GM18520 (cell line): ENCODE measurements around the gene PDE7B.
"Not testable (repeated sequence)": the region's sequence is repeated elsewhere in the genome, so short reads cannot be mapped to it uniquely, and the experiment has no call there.

Experiments used
- ATAC-seq: cut with Tn5 transposase; IDR thresholded peaks from one replicate; pipeline ENCODE4 v1.9.1; 2021; ENCODE audit not compliant: unreplicated experiment

Gene PDE7B

DNA sequence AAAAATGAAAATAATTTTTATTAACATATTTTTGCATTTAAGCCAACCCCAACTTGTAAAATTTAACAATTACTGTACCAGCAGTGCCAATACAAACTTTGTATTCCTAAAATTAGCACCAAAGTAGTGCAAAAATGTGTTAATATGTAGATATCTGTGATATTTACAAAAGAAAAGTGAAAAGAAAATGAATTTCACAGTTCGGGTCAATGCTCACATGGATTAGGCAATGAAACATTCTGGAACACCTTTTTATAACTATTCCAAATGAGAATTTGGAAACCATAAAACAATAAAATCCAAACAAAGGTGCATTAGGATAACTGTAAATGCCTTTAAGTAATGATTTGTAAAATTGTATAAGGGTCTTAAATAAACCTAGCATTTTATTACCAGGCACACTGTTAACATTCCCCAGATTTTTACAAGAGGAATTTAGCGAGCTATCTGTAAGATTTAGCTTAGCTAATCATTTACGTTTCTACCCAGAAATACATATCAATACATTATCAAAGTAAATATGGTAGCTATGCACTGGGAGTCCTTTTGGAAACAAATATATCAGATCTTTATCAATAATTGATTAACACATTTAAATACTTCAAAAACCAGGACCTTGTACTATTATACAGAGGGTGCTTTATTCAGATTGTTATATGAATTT lies 286.4 kb downstream of the PDE7B start:
- no peak for ATAC-seq

DNA sequence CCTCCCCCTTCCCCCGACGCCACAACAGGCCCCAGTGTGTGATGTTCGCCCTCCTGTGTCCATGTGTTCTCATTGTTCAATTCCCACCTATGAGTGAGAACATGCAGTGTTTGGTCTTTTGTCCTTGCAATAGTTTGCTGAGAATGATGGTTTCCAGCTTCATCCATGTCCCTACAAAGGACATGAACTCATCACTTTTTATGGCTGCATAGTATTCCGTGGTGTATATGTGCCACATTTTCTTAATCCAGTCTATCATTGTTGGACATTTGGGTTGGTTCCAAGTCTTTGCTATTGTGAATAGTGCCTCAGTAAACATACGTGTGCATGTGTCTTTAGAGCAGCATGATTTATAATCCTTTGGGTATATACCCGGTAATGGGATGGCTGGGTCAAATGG lies 287.6 kb downstream of the PDE7B start:
- ATAC-seq = not testable (repeated sequence)

DNA sequence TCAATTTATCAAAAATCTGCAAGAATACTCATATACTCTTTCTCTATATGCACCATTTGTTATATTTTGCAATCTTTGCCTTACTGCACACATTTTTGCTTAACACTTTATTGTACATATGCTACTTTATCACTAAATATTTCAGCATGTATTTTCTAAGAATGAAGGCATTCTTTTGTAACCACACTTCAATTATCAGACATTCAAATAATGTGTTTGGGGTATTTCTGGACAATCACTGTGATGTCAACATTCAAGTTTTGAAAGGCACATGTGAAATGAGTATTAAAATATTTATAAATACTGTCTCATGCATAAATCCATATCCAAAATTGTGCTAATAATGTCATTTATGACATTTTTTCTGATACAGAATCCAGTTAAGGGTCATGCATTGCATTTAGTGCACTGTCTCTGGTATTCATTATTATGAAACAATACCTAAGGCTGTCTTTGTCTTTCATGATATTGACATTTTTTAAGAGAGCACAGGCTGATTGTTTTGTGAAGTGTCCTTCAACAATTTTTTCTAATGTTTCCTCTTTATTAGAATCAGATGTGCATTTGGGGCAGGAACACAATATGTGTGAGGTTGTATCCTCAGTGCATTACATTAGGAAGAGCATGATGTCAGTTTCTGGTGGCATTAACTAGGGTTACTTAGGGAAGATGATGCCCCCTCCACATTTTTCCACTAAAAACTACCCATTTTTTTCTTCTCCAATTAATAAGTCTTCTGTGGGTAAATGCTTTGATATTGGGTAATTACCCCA lies 292.9 kb downstream of the PDE7B start:
- no peak for ATAC-seq

DNA sequence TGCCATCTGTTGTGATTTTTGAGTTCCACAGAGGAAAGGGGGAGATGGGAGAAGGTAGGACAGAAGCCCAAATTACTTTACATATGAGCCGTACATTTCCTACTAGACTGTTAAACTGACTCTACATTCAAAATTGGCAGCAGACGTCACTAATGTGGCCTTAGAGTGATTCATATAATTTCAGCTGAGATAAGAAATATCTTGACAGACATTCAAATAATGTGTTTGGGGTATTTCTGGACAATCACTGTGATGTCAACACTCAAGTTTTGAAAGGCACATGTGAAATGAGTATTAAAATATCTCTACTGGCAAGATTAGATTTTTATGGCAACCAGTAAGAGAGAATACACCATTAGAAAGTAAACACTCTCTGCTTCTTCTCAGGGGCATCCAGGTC lies 294.6 kb downstream of the PDE7B start:
- no peak for ATAC-seq

DNA sequence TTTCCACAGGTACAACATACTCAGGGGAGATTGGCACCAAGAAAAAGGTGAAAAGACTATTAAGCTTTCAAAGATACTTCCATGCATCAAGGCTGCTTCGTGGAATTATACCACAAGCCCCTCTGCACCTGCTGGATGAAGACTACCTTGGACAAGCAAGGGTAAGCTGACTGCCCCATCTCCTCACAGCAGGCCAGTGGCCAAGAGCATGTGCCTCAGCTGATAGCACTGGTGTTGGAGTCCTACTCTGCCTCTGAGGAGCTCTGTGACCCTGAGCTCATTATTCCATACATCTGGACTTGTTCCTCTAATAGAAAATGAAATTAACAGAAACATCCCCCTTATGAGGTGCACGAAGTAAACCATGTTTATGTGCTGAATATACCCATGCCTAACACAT lies 295.8 kb downstream of the PDE7B start:
- ATAC-seq = no peak

DNA sequence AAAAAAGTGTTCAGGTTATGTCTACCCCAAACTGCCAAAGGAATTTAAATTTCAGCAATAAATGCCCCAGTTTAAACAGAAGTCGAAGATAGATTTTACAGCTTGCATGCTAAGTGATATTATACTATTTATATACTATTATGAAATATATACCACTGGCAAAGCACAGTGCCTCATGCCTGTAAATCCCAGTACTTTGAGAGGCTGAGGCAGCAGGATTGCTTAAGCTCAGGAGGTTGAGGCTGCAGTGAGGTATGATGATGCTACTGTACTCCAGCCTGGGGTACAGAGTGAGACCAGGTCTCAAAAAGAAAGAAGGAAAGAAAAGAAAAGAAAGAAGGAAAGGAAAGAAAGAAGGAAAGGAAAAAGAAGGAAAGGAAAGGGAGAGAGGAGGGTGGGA lies 296.6 kb downstream of the PDE7B start:
- ATAC-seq = no peak

DNA sequence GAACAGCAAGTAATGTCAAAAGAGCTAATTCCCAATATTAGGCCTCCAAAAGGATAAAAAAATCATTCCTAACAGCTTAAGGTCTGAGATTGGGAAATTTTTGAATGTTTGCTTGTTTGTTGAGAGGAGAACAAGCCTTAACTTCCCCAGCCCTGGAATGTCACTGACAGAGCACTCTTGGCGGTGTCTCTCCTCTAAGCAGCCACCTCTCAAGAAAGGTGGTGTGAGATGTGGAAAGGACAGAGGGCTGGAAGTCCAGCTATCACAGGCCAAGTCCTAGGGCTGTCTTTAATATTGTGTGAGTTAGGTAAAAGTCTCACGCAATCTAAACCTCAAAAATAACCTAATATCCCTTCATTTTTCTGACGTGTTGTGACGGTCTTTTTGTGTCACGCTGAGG lies 297.0 kb downstream of the PDE7B start:
- no peak for ATAC-seq

DNA sequence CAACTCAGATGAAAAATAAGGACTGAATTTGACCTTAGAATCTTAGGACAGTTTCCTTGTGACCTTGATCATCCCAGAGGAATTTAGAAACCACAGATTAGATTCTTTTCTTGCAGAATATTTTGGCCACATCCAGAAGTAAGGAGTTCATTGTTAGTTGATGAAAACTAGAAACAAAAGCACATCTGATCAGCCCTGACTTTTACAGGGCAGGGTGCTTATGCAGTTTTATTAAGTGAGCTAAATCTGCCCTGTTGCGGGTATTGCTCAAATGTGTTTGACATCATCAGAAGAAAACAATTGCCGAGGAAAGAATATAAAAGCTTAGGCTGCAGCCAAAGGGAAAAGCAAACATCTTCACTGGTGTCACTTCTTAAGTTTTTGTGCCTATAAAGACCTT lies 297.8 kb downstream of the PDE7B start:
- ATAC-seq = no peak

DNA sequence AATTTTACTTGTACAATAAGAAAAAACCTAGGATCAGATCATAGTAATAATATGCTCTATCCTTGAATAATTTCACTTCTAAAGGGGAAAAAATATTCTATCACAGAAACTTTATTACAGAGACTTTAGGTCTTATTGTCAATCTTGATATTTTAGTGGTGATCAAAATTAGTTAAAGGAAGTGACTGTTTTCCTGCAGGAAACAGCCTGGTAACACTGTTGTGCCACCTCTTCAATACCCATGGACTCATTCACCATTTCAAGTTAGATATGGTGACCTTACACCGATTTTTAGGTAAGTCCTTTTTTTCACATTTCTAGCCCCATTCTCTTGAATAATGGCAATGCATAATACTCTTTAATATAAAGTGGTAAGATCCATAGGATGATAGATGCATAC lies 299.5 kb downstream of the PDE7B start:
- no peak for ATAC-seq

DNA sequence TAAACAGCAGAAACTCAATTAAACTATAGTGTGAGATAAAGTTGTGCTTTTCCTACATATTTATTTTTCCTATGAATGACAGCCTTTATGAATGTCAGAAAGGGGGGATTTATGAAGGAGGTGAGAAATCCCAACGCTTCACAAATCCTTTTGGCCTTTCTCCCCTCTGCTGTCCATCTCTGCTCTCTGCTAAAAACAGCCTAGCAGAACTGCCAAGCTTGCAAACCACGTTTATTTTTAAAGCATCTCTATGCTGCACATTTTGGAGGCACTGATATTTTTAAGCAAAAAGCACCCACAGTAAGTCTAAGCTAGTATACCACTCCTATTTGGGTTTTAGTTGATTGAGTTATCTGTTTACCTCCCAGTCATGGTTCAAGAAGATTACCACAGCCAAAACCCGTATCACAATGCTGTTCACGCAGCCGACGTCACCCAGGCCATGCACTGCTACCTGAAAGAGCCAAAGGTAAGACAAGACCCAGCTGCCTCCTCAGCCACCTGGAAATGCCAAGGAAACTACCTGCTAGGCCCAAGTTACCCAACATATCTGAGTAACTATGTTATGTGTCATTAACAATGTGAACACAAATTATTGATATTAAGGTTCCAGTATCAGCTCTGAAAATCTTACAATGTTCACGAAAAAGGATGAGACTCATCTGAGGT lies 302.3 kb downstream of the PDE7B start:
- no peak for ATAC-seq

DNA sequence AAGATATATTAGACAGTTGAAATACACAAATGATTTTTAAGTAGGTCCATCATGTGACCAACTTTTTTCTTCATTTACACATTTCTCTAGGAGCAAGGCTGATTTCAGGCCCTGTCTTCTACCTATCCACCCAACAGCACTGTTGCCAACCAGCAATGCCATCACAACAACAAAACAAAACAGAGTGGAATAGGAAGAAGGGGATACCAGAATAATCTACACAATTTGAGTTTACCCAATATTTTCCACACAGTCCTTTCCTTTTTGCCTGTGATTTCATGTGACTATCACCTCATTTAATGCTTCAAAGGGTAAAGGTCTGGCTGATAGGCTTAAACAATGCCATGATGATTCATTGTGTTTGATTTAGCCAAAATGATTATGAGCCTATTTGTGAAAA lies 303.7 kb downstream of the PDE7B start:
- no peak for ATAC-seq

DNA sequence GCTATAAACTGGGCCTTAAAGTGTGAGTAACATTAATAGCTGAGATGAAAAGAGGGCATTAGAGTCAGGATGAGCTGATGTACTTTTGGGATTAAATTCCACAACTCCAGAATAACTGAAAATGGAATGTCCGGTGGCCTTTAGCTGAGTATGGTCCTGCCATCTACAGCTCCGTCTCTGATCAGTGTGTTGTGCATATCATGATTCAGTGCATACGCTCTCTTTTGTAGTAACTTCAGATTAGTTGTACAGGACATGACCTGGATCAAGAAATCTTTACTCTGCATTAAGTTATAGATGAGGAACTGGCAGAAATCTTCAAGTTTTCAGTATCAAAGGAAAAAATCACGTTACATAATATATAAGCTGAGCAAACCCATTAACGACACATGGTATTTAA lies 306.2 kb downstream of the PDE7B start:
- ATAC-seq = no peak

DNA sequence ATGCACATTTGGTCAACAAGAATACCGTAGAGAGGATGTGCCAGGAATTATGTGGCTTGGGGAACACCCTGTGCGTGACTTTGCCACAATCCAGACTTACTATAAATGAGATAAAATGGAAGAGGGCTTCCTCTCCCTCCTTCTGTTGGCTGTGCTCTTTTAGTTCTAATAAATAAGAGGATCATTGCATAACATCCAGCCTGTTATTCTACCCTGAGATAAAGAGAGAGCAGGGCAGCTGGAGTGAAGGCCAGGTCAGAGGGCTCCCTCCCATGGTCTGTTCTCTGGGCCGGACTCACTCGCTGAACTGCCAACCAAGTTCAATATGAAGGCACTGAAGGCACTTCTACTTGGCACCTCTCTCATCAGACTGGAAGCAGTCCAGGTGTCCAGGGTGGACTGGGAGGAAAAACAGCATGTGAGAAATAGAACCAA lies 306.9 kb downstream of the PDE7B start:
- ATAC-seq = no peak

DNA sequence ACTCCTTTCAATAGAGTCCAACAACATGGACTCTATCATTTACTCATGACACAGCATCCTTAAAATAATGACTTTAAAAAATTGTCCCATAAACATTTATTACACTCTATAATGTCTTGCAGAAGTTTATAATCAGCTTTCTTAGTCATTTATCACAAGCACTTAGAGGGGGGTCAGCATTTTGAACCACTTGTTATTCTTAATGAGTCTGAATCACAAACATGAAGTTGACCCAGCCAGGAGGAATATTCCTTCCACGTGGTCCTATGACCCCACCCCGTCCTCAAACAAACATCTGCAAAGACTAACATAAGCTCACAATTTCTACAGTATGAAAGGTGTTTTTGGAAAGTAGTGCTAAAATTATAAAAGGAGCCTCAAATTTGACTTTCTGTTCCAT lies 307.5 kb downstream of the PDE7B start:
- ATAC-seq = no peak

DNA sequence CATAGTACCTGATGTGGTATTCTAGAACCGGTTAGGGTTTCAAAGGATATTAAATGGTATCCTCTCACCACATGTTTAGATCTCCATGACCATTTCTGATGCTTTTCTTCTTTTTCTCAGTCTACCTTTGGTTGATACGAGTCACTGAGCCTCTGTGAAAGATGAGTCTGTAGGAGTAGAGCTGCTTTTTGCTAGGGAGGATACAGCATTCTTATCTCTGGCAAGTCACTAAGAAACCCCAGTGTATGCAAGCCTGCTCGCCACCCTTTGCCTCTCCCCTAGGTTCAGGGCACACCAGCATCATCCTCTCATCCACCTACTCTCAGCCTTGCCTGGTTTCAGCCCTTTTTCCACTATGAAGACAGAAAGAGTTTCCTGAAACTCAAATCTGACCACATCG lies 308.7 kb downstream of the PDE7B start:
- no peak for ATAC-seq

DNA sequence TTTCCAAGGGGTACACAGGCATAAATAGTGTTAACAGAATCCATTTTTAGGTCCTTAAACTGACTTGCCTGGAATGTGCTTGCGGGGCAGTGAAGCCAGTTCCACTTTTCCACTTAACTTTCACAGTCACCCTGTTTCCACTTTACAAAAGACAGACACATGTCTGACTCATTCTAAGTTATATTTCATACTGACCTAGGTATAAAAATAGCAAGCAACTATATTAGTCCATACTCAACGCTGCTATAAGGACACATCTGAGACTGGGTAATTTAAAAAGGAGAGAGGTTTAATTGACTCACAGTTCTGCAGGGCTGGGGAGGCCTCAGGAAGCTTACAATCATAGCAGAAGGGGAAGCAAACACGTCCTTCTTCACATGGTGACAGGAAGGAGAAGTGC lies 310.4 kb downstream of the PDE7B start:
- no peak for ATAC-seq

DNA sequence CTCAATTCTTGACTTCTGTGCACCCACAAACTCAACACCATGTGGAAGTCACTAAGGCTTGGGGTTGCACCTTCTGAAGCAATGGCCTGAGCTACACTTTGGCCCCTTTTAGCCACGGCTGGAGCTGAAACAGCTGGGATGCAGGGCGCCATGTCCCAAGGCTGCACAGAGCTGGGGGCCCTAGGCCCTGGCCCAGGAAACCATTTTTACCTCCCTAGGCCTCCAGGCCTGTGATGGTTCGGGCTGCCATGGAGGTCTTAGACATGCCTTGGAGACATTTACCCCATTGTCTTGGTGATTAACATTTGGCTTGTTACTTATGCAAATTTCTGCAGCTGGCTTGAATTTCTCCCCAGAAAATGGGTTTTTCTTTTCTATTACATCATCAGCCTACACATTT lies 311.8 kb downstream of the PDE7B start:
- ATAC-seq = no peak

DNA sequence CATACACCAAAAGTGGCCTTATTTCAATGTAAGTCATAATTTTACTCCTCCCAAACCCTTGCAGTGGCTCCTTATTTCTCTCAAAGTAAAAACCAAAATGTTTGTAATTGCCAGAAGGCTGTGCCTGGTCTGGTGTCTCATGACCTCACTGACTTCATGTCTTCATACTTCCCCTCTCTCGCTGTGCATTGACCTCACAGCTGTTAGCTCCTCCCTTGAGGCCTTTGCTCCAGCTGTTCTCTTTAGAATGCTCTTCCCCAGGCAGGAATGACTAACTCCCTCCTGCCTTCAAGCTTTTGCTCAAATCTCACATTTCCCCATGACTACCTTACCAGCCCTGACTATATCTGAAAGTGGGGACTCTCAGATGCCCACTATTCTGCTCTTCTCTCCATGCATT lies 315.3 kb downstream of the PDE7B start:
- no peak for ATAC-seq

DNA sequence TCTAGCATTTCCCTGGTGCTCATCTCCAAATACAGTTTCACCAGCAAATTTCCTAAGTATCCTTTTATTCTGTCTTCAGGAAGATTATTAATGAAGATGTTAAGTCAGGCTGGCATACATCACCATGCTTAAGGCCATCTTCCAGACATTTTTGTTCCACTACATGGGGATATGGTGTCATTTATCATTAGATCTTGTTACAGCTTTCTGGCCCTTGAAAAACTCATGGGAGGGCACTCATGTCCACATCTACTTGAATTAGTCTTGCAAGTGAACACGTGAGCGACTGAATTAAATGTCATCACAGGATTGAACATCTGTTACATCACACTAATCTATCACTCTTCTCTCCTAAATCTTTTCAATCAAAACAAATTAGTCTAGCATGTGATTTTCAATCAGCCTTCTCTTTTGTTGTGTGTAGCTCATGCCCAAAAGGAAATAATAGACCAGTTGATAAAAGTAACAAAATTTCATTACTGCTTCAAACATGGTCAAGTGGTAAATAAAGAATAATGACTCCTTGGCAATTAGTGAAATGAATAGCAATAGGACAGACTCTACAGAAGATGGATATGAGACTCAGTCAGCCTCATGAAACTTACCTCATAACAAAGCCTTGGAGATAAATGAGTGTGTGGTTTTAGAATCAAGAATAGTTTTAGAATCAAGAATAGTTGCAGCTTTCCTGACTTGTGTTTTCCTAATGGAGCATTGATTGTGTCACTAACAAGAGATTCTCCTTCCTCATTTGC lies 318.1 kb downstream of the PDE7B start:
- ATAC-seq = no peak

DNA sequence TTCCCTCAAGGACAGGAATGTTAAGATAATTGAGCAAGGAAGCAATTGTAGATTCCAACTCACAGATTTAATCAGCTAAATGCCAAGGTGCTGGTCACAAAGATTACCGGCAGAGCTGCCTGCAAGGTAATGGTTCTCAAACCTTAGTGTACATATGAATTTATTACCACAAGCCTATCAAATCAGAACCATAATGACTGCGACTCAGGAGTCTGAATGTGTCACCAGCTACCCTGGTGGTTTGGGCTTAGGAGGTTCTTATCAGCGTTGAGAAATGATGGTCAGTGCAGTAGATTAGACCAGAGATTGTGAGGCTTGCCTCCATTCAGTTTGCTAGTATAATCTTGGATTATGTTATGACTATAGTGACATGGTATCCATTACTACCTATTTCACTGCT lies 319.7 kb downstream of the PDE7B start:
- no peak for ATAC-seq
